DOHH2 (cell line): ENCODE measurements around the gene TUBD1.

ENCODE experiments used
- EZH2phosphoT487 ChIP-seq: fragments of 200-600 bp; sonication (generic); IDR thresholded peaks from 2 replicates; pipeline ENCODE4 v1.6.1; 2017; ENCODE audit warnings: borderline replicate concordance, mild to moderate bottlenecking, antibody characterized with exemption, low read length, moderate library complexity, mixed read lengths
- TF ChIP-seq, protein P1 (sequence below): fragments of 200-600 bp; sonication (generic); IDR thresholded peaks from one replicate; pipeline ENCODE4 v1.5.1; 2014; ENCODE audit warnings: antibody characterized with exemption, mild to moderate bottlenecking, low read depth, low read length; ENCODE audit not compliant: poor library complexity, severe bottlenecking

- TF ChIP-seq, protein P1, sequence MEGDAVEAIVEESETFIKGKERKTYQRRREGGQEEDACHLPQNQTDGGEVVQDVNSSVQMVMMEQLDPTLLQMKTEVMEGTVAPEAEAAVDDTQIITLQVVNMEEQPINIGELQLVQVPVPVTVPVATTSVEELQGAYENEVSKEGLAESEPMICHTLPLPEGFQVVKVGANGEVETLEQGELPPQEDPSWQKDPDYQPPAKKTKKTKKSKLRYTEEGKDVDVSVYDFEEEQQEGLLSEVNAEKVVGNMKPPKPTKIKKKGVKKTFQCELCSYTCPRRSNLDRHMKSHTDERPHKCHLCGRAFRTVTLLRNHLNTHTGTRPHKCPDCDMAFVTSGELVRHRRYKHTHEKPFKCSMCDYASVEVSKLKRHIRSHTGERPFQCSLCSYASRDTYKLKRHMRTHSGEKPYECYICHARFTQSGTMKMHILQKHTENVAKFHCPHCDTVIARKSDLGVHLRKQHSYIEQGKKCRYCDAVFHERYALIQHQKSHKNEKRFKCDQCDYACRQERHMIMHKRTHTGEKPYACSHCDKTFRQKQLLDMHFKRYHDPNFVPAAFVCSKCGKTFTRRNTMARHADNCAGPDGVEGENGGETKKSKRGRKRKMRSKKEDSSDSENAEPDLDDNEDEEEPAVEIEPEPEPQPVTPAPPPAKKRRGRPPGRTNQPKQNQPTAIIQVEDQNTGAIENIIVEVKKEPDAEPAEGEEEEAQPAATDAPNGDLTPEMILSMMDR, result no peak
- TF ChIP-seq EZH2phosphoT487, result no peak
These were observed 78.1 kb downstream of the TUBD1 start for GRCh38 chr17:59814685-59815084.
